Vagina (tissue), 2 donors: ENCODE data around the gene GPX1. TPM values are rescaled to one million over a fixed set of nuclear protein-coding genes. Genes with fewer than 3 reads are reported as not detected.
A peak's percentile ranks its signal among the peaks of the same experiment; 100 is the strongest.
"Not testable (repeated sequence)": the region's sequence is repeated elsewhere in the genome, so short reads cannot be mapped to it uniquely, and the experiment has no call there.

Source experiments
- DNase-seq, 2 donors: peaks; one replicate each; pipeline ENCODE4 v3.0.0-alpha.2; 2017; ENCODE audit errors: extremely low spot score in 2 of 2
- H3K27ac ChIP-seq: fragments of 200-600 bp; sonication (generic); one replicate; pipeline ENCODE4 v1.5.1; 2019
- H3K27me3 ChIP-seq: fragments of 200-600 bp; sonication (generic); one replicate; pipeline ENCODE4 v1.5.1; 2019
- H3K36me3 ChIP-seq, 2 donors: fragments of 200-600 bp; sonication (generic); one replicate each; pipeline ENCODE4 v1.5.1; 2017 to 2019
- H3K4me1 ChIP-seq: fragments of 200-600 bp; sonication (generic); one replicate; pipeline ENCODE4 v1.5.1; 2019
- H3K4me3 ChIP-seq, 2 donors: fragments of 200-600 bp; sonication (generic); 1 replicate in 1 of 2; 2 replicates in 1 of 2; pipeline ENCODE4 v1.5.1; 2016 to 2019
- H3K9me3 ChIP-seq: fragments of 200-600 bp; sonication (generic); one replicate; pipeline ENCODE4 v1.5.1; 2019
- POLR2A ChIP-seq, 2 donors: fragments of 450-650 bp; IDR thresholded peaks; one replicate each; pipeline ENCODE4 v1.6.1; 2017; ENCODE audit warnings: antibody characterized with exemption in 2 of 2, mild to moderate bottlenecking in 2 of 2, moderate library complexity in 2 of 2
- POLR2AphosphoS5 ChIP-seq, 2 donors: sonication (generic); formaldehyde crosslinking; IDR thresholded peaks; one replicate each; pipeline ENCODE4 v1.9.0; 2017; ENCODE audit warnings: antibody characterized with exemption in 2 of 2, mild to moderate bottlenecking in 2 of 2, low read depth in 1 of 2; ENCODE audit not compliant: insufficient read depth in 1 of 2
- intact Hi-C: fragments of 100-400 bp; cut with DNase I; formaldehyde crosslinking; loops from one replicate; pipeline ENCODE4 v1.15.1; 2023
- total RNA-seq: library from RNA; depleted of rRNA; stranded (reverse); fragments of >200 nt; gene quantifications from one replicate; pipeline ENCODE4 v1.2.3, GENCODE V29; 2016
- TF ChIP-seq, protein P1 (sequence below), 3 experiments: fragments of 450-650 bp in 2 of 3; fragments of 200-600 bp in 1 of 3; sonication (generic) in 1 of 3; IDR thresholded peaks; one replicate each; pipeline ENCODE4 v1.5.1; 2017 to 2019; ENCODE audit warnings: antibody characterized with exemption in 3 of 3, mild to moderate bottlenecking in 2 of 3, moderate library complexity in 2 of 3

The GPX1 gene
- total RNA-seq, 1 donor from 2014 or later, result 326 TPM

DNA sequence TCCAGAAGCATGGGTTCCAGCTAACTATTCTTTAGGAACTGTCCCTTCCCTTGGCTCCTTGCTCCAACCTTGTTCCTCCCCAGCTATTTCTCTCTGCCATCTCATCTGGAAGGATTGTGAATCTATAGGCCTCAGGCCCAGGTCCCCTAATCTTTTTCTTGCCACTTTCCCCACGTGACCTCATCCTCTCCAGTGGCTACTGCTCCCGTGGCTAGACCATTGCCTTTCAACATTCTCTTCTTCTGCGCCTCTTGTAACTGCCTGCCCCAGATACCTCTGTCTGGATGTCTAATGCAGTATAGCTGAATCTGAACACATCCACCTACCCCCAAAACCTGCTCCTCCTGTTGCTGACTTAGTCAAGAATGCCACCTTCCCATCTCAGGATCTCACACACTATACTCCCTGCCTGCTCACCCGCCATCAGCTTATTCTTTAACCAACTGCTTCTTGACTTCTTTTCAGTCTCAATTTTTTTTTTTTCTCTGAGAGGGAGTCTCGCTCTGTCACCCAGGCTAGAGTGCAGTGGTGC is 5.2 kb downstream of the GPX1 start:
- DNase-seq, result no peak
- TF ChIP-seq POLR2A (IDR thresholded peaks at IDR 0.05), result no peak
- TF ChIP-seq, protein P1, sequence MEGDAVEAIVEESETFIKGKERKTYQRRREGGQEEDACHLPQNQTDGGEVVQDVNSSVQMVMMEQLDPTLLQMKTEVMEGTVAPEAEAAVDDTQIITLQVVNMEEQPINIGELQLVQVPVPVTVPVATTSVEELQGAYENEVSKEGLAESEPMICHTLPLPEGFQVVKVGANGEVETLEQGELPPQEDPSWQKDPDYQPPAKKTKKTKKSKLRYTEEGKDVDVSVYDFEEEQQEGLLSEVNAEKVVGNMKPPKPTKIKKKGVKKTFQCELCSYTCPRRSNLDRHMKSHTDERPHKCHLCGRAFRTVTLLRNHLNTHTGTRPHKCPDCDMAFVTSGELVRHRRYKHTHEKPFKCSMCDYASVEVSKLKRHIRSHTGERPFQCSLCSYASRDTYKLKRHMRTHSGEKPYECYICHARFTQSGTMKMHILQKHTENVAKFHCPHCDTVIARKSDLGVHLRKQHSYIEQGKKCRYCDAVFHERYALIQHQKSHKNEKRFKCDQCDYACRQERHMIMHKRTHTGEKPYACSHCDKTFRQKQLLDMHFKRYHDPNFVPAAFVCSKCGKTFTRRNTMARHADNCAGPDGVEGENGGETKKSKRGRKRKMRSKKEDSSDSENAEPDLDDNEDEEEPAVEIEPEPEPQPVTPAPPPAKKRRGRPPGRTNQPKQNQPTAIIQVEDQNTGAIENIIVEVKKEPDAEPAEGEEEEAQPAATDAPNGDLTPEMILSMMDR (IDR thresholded peaks at IDR 0.05), result no peak
- TF ChIP-seq POLR2AphosphoS5 (IDR thresholded peaks at IDR 0.05; ENCODE audit: insufficient read depth in 1 of 2, low read depth in 1 of 2), result no peak
- Histone ChIP-seq H3K9me3 (no peaks in the 10 kb centered on the region), H3K36me3 (peaks cover 0 to 10% of the 10 kb centered on the region in 2 donors), H3K27me3 (no peaks in the 10 kb centered on the region), H3K4me1 (peaks cover 60% of the 10 kb centered on the region), H3K4me3 (no peak overlapping the region), H3K27ac (peak overlapping the region; percentile 86)
- intact Hi-C loops, result no loop called here

GRCh38 chr3:49352281-49352680 is 5.9 kb downstream of the GPX1 start:
- H3K4me3 ChIP-seq, result no peak overlapping the region
- TF ChIP-seq POLR2AphosphoS5 (IDR thresholded peaks at IDR 0.05; ENCODE audit: insufficient read depth in 1 of 2, low read depth in 1 of 2) (no peak), POLR2A (IDR thresholded peaks at IDR 0.05) (no peak)
- TF ChIP-seq, protein P1 (IDR thresholded peaks at IDR 0.05), result no peak
- peaks cover 0 to 10% of the 10 kb centered on the region in 2 donors for H3K36me3 ChIP-seq
- H3K9me3 ChIP-seq, result no peaks in the 10 kb centered on the region
- intact Hi-C loops, result no loop called here
- no peak for DNase-seq
- no peaks in the 10 kb centered on the region for H3K27me3 ChIP-seq
- peaks cover 57% of the 10 kb centered on the region for H3K4me1 ChIP-seq
- peak overlapping the region; percentile 86 for H3K27ac ChIP-seq

DNA sequence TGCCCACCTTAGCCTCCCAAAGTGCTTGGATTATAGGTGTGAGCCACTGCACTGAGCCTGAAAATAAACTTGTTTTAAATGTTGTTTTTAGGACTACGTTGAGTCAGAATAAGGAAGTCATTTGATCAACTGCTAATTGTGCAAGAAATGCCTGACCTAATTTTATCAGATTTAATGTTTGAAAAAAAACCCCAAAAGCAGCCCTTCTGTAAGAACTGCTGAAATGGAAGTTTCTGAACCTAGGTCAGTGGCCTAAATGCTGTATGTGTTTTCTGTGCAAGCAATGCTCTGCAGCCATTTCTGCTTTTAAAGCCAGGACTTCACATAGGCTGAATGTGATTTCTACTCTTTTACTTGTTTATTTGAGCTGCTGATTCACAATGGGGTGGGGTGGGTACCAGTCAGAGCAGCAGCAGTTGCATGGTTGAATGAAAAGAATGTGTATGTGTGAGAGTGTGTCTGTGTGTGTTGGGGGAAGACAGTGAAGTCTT is 6.6 kb downstream of the GPX1 start:
- intact Hi-C loops, result no loop called here
- TF ChIP-seq, protein P1 (IDR thresholded peaks at IDR 0.05), result no peak
- TF ChIP-seq POLR2AphosphoS5 (IDR thresholded peaks at IDR 0.05; ENCODE audit: insufficient read depth in 1 of 2, low read depth in 1 of 2), result peak in 1 of 2 donors; percentile 72
- no peak for TF ChIP-seq POLR2A (IDR thresholded peaks at IDR 0.05)

GRCh38 chr3:49349348-49350114 is 8.6 kb downstream of the GPX1 start:
- Histone ChIP-seq H3K27ac (no peak overlapping the region), H3K4me3 (no peak overlapping the region), H3K9me3 (no peaks in the 10 kb centered on the region), H3K36me3 (no peaks in the 10 kb centered on the region), H3K4me1 (peaks cover 37% of the 10 kb centered on the region), H3K27me3 (no peaks in the 10 kb centered on the region)
- no peak for DNase-seq
- TF ChIP-seq, protein P1 (IDR thresholded peaks at IDR 0.05), result no peak
- TF ChIP-seq POLR2AphosphoS5 (IDR thresholded peaks at IDR 0.05; ENCODE audit: insufficient read depth in 1 of 2, low read depth in 1 of 2) (no peak), POLR2A (IDR thresholded peaks at IDR 0.05) (no peak)
- intact Hi-C loops, result no loop called here

More for the DNA sequence above, 6.6 kb downstream of the GPX1 start:
- peak overlapping the region; percentile 86 for H3K27ac ChIP-seq
- H3K27me3 ChIP-seq, result no peaks in the 10 kb centered on the region
- no peak overlapping the region for H3K4me3 ChIP-seq
- H3K9me3 ChIP-seq, result no peaks in the 10 kb centered on the region
- peaks cover 0 to 9% of the 10 kb centered on the region in 2 donors for H3K36me3 ChIP-seq
- DNase-seq, result no peak
- peaks cover 50% of the 10 kb centered on the region for H3K4me1 ChIP-seq

DNA sequence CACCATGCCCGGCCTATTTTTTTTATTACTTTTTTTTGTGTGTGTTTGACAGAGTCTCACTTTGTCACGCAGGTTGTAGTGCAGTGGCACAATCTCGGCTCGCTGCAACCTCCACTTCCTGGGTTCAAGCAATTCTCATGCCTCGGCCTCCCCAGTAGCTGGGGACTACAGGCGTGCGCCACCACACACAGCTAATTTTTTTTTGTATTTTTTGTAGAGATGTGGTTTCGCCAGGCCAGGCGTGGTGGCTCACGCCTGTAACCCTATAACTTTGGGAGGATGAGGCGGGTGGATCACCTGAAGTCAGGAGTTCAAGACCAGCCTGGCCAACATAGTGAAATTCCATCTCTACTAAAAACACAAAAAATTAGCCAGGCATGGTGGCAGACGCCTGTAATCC is 9.8 kb downstream of the GPX1 start:
- H3K36me3 ChIP-seq, DNase-seq, H3K27me3 ChIP-seq, intact Hi-C loops, H3K9me3 ChIP-seq, H3K27ac ChIP-seq, H3K4me3 ChIP-seq: not testable (repeated sequence)
- H3K4me1 ChIP-seq, result peaks cover 32% of the 10 kb centered on the region
